ENCODE data around the gene TMEM158. TPM values are rescaled to one million over a fixed set of nuclear protein-coding genes. Genes with fewer than 3 reads are reported as not detected.

TMEM158 gene
- total RNA-seq, 2 experiments from 2014 or later = not detected

DNA sequence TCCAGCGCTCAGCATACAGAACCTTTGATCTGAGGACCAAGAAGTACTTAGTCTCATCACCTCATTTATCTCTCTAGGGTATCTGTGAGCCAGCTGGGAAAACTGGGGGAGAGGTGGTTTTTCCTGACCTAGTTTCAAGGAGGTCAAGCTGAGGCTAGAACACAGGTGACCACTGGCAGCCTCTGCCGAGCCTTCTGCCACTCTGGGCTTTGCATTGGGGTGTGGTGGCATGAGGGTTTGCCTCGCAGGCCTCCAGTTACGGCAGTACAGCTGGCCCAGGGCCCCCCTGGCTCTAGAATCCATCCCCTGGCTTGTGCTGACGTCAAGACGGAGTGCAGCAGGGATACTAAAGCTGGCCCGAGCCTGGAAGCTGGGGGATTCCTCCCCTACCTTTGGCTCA lies 45.2 kb downstream of the TMEM158 start:
- ChIA-PET POLR2A (no interaction called here), CTCF (no interaction called here)

DNA sequence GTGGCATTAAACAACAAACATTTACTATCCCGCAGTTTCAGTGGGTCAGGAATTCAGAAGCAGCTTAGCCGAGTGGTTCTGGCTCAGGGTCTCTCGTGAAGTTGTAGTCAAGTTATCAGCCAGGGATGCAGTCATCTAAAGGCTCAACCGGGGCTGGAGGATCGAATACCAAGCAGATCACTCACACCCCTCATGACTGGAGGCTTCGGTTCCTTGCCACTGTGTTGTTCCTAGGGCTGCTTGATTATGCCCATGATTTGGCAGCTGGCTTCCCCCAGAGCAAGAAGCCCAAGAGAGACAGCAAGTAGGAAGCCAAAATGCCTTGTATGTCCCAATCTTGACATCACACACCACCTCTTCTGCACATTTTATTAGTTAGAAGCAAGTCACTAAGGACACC lies 46.0 kb downstream of the TMEM158 start:
- CTCF ChIA-PET = interaction anchor here (0.8 kb wide), 1 partner anchor 30 kb away, joined by 3 read pairs; no protein-coding TSS in a partner anchor

DNA sequence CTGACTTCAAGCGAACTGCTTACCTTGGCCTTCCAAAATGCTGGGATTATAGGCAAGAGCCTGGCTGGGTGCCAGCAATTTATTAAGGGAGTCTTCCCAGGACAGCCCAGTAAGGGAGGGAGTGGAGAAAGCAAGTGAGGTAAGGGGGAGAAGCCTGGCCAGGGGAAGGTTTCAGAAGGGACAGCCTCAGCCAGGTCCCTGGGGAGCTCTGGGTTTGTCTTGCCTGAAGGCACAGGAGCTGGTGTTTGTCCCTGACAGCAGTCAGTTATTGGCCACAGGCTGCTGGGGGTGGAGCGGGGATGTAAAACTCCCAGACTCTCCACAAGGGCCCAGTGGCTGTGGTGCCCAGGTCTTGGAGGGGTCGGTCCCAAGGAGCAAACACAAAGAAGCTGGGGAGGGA lies 46.9 kb downstream of the TMEM158 start:
- ChIA-PET CTCF (no interaction called here), POLR2A (no interaction called here)

More for the DNA sequence above, 46.0 kb downstream of the TMEM158 start:
- POLR2A ChIA-PET = no interaction called here

DNA sequence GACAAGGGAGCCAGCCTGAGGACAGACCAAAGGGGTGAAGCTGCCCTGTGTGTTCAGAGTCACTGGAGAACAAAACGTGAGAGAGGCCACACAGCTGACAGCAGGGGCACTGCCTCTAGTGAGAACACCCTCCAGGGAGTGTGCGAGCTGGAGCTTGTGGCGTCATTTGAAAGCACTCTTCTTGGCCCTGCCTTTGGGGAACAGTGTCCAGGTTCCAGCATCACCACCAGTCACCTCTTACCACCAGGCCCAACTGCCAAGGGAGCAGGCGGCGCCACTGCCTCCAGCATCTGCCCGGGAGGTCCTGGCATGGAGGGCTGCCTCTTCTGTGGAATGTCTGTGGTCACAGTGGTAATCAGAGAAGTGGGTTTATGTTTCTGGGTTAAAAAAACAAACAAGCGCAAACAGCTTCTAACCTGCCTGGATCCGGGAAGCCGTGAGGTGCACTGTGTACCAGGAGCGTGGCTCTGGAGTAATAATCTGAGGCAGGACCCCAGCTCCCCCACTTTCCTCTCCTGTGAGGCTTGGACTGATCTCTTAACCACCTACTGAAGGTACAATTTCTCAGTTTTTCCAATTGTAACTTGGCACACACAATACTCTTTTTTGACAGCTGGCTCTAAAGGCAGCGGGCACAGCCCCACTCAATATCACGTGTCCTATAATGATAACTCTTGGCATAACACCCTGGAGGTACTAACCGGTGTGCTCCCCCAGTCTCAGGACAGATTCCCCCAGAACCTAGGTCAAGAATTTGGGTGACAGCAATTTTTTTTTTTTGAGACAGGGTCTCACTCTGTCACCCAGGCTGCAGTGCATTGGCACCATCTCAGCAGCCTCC lies 47.7 kb downstream of the TMEM158 start:
- POLR2A ChIA-PET = no interaction called here

DNA sequence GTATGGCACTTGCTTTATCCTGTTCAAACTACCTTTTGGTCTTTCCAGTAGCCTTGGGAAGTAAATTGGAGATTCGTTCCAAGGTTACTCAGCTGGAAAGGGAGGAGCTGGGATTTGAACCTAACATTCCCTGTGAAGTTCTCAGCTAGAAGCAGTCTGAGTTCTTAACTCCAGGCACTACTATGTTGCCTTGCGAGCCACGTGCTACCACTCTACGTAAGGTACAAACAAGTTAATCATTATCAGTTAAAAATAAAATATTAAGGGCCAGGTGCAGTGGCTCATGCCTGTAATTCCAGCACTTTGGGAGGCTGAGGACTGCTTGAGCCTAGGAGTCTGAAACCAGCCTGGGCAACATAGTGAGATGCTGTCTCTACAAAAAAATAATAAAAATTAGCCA lies 49.2 kb downstream of the TMEM158 start:
- CTCF ChIA-PET = no interaction called here

More for the DNA sequence above, 47.7 kb downstream of the TMEM158 start:
- CTCF ChIA-PET = no interaction called here

More for the DNA sequence above, 49.2 kb downstream of the TMEM158 start:
- POLR2A ChIA-PET = no interaction called here

Other genes with a start within 250 kb of the TMEM158 start
- gene CLEC3B, start 200.0 kb downstream of the TMEM158 start, total RNA-seq = under 1 TPM in 1 of 2 experiments, not detected in 1; 0.27 TPM
- gene CDCP1, start 79.9 kb downstream of the TMEM158 start, total RNA-seq = 1 to 10 TPM; 1.7 to 2.1 TPM
- gene LARS2, start 162.3 kb upstream of the TMEM158 start, total RNA-seq = 10 to 100 TPM; 45.1 to 46.3 TPM